Measurements from ENCODE around the gene DCAF15. TPM values are rescaled to one million over a fixed set of nuclear protein-coding genes. Genes with fewer than 3 reads are reported as not detected.

Gene DCAF15
- polyA plus RNA-seq, 3 donors = 2.8 to 116 (median 3.4) TPM

GRCh38 chr19:13995017-13995728 is 42.9 kb downstream of the DCAF15 start:
- H3K4me3 Mint-ChIP-seq = no peak overlapping the region
- no peak overlapping the region for H3K4me3 ChIP-seq (replicated peaks in 1 of 3; ENCODE audit: low read depth in 2 of 3, low read length in 3 of 3)
- no peak overlapping the region for H3K9ac ChIP-seq (ENCODE audit: insufficient read depth, low read length, poor library complexity, severe bottlenecking)
- H3K27me3 Mint-ChIP-seq (ENCODE audit: low read depth in 3 of 3) = no peaks in the 10 kb centered on the region
- H3K27me3 ChIP-seq (ENCODE audit: control insufficient read depth in 2 of 2, insufficient read depth in 2 of 2, low read length in 2 of 2) = no peaks in the 10 kb centered on the region
- no peaks in the 10 kb centered on the region for H3K4me1 ChIP-seq (ENCODE audit: control insufficient read depth in 1 of 2, insufficient read depth in 2 of 2, low read length in 2 of 2)
- peaks cover 66% of the 10 kb centered on the region for H3K79me2 ChIP-seq (ENCODE audit: insufficient read depth, low read length)
- no peak overlapping the region for H2AFZ ChIP-seq (ENCODE audit: insufficient read depth, low read depth, low read length, poor library complexity, severe bottlenecking)
- DNase-seq = no peak
- H3K36me3 ChIP-seq (replicated peaks in 1 of 2; ENCODE audit: control insufficient read depth in 1 of 2, insufficient read depth in 2 of 2, low read length in 2 of 2) = peaks cover 40 to 84% of the 10 kb centered on the region in 2 donors
- H3K4me1 Mint-ChIP-seq = no peaks in the 10 kb centered on the region
- peaks cover 7% of the 10 kb centered on the region for H4K20me1 ChIP-seq (ENCODE audit: insufficient read depth, low read length)
- intact Hi-C loops (cut with micrococcal nuclease) = loop anchor here in 1 of 2 donors (5.0 kb wide), 1 partner anchor 37 kb away; the partner anchor contains the start of gene IL27RA
- H3K9me3 ChIP-seq (replicated peaks in 1 of 2; ENCODE audit: control insufficient read depth in 1 of 2, insufficient read depth in 1 of 2, low read length in 2 of 2) = peaks cover 4 to 7% of the 10 kb centered on the region in 2 donors
- TF ChIP-seq, protein P1, sequence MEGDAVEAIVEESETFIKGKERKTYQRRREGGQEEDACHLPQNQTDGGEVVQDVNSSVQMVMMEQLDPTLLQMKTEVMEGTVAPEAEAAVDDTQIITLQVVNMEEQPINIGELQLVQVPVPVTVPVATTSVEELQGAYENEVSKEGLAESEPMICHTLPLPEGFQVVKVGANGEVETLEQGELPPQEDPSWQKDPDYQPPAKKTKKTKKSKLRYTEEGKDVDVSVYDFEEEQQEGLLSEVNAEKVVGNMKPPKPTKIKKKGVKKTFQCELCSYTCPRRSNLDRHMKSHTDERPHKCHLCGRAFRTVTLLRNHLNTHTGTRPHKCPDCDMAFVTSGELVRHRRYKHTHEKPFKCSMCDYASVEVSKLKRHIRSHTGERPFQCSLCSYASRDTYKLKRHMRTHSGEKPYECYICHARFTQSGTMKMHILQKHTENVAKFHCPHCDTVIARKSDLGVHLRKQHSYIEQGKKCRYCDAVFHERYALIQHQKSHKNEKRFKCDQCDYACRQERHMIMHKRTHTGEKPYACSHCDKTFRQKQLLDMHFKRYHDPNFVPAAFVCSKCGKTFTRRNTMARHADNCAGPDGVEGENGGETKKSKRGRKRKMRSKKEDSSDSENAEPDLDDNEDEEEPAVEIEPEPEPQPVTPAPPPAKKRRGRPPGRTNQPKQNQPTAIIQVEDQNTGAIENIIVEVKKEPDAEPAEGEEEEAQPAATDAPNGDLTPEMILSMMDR (IDR thresholded peaks at IDR 0.05) = no peak
- H3K27ac Mint-ChIP-seq = no peak overlapping the region
- peaks cover 49 to 73% of the 10 kb centered on the region in 2 donors for H3K36me3 Mint-ChIP-seq
- 92% methylated on average over 10 of the region's 13 CpGs for WGBS (ENCODE audit: insufficient coverage)
- H3K27ac ChIP-seq (ENCODE audit: low read depth in 1 of 2, low read length in 2 of 2) = no peak overlapping the region
- peaks cover 0 to 9% (median 4%) of the 10 kb centered on the region in 7 donors for H3K9me3 Mint-ChIP-seq
- H3K4me2 ChIP-seq (replicated peaks; ENCODE audit: extremely low read depth, low read length, poor library complexity, severe bottlenecking) = no peak overlapping the region

DNA sequence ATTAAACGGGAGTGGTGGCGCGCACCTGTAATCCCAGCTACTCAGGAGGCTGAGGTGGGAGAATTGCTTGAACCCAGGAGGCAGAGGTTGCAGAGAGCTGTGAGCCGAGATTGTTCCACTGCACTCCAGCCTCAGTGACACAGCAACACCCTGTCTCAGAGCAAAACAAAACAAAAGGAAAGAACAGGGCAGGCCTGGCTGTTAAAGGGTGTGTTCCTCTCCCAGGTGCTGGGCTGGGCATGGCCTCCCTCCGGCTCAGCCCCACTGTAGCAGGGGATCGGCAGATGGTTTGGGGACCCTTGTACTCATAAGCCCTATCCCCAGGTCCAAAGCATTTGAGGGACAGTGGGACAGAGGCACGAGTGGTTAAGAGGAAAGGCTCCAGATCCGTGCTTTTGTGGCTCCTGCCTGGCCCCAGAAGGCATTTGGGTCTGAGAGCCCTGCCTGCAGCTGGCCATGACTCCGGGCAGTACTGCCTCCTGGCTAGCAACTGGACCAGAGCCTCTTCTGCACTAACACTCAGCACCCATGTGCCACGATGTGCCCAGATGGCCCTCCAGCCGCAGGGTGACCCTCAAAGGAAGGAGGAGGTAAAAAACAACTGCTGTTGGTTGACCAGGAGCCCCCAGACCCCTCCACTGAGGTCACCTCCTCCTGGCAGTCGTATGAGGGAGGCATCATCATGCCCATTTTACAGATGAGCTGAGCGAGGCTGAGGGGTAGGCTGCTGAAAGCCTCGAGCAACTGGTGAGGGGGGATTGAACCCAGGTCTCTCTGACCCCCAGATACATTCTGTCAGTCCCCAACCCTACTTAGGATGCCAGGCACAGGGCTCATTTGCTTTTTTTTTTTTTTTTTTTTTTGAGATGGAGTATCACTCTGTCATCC is 43.8 kb downstream of the DCAF15 start:
- peaks cover 44 to 73% of the 10 kb centered on the region in 2 donors for H3K36me3 Mint-ChIP-seq

More for the DNA sequence above, 43.8 kb downstream of the DCAF15 start:
- H3K27ac Mint-ChIP-seq = peak overlapping the region in 1 of 7 donors; percentile 63
- Histone ChIP-seq H3K4me2 (replicated peaks; ENCODE audit: extremely low read depth, low read length, poor library complexity, severe bottlenecking) (no peak overlapping the region), H3K9me3 (replicated peaks in 1 of 2; ENCODE audit: control insufficient read depth in 1 of 2, insufficient read depth in 1 of 2, low read length in 2 of 2) (peaks cover 4 to 7% of the 10 kb centered on the region in 2 donors), H3K9ac (ENCODE audit: insufficient read depth, low read length, poor library complexity, severe bottlenecking) (no peak overlapping the region), H3K4me1 (ENCODE audit: control insufficient read depth in 1 of 2, insufficient read depth in 2 of 2, low read length in 2 of 2) (no peaks in the 10 kb centered on the region), H3K79me2 (ENCODE audit: insufficient read depth, low read length) (peaks cover 73% of the 10 kb centered on the region), H4K20me1 (ENCODE audit: insufficient read depth, low read length) (peaks cover 7% of the 10 kb centered on the region), H2AFZ (ENCODE audit: insufficient read depth, low read depth, low read length, poor library complexity, severe bottlenecking) (no peak overlapping the region), H3K27ac (ENCODE audit: low read depth in 1 of 2, low read length in 2 of 2) (no peak overlapping the region), H3K27me3 (ENCODE audit: control insufficient read depth in 2 of 2, insufficient read depth in 2 of 2, low read length in 2 of 2) (no peaks in the 10 kb centered on the region), H3K4me3 (replicated peaks in 1 of 3; ENCODE audit: low read depth in 2 of 3, low read length in 3 of 3) (no peak overlapping the region), H3K36me3 (replicated peaks in 1 of 2; ENCODE audit: control insufficient read depth in 1 of 2, insufficient read depth in 2 of 2, low read length in 2 of 2) (peaks cover 41 to 84% of the 10 kb centered on the region in 2 donors)
- H3K4me3 Mint-ChIP-seq = no peak overlapping the region
- TF ChIP-seq, protein P1 (IDR thresholded peaks at IDR 0.05) = no peak
- peaks cover 0 to 9% (median 4%) of the 10 kb centered on the region in 7 donors for H3K9me3 Mint-ChIP-seq
- 95% methylated on average over 3 of the region's 14 CpGs for WGBS (ENCODE audit: insufficient coverage)
- H3K4me1 Mint-ChIP-seq = peaks cover 1% of the 10 kb centered on the region
- peaks cover 0 to under 1% (median 0%) of the 10 kb centered on the region in 3 donors for H3K27me3 Mint-ChIP-seq (ENCODE audit: low read depth in 3 of 3)
- no peak for DNase-seq
- intact Hi-C loops (cut with micrococcal nuclease) = loop anchor here in 1 of 2 donors (5.0 kb wide), 1 partner anchor 36 kb away; the partner anchor contains the start of gene IL27RA
